GM18520 (cell line): ENCODE measurements around the gene CLEC17A.

Source experiments
- ATAC-seq: cut with Tn5 transposase; IDR thresholded peaks from one replicate; pipeline ENCODE4 v1.9.1; 2021; ENCODE audit not compliant: unreplicated experiment

Gene CLEC17A

GRCh38 chr19:14648506-14648905 is 65.6 kb downstream of the CLEC17A start:
- no peak for ATAC-seq

- no peak for ATAC-seq
Measured at GRCh38 chr19:14649020-14649419, 66.1 kb downstream of the CLEC17A start.

- no peak for ATAC-seq
Measured at GRCh38 chr19:14650161-14650560, 67.3 kb downstream of the CLEC17A start.

GRCh38 chr19:14654786-14655560 is 72.1 kb downstream of the CLEC17A start:
- ATAC-seq, result no peak

- no peak for ATAC-seq
Measured at GRCh38 chr19:14655726-14656125, 72.8 kb downstream of the CLEC17A start.

- ATAC-seq, result no peak
Measured at GRCh38 chr19:14659874-14660489, 77.1 kb downstream of the CLEC17A start.

GRCh38 chr19:14661372-14661924 is 78.6 kb downstream of the CLEC17A start:
- no peak for ATAC-seq
